Stimulated activated CD4-positive, alpha-beta T cell treated with anti-CD3 and anti-CD28 coated beads, Interleukin-4, amount 100 ng/mL, for 48 hours (primary cell): ENCODE data around the gene MCOLN2.

Experiments used
- DNase-seq, 2 donors: peaks; one replicate each; pipeline ENCODE4 v3.0.0-alpha.2; 2020; ENCODE audit warnings: low read depth in 2 of 2

MCOLN2 gene

DNA sequence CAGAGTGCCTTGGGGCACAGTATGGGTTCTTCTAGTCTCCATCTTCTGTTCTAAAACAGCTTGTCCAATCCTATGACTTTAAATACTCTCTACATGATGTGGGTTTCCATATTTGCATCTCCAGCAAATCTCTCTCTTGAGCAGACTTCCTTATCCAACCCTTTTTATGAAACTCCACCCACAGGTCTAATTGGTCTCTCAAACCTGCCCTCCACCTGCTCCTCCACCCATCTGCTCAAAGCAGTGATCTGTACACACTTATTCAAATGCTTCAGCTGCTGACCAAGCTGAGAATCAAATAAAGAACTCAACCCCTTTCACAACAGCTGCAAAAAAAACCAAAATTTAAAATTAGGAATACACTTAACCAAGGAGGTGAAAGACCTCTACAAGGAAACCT, 11.5 kb downstream of the MCOLN2 start:
- no peak for DNase-seq

DNA sequence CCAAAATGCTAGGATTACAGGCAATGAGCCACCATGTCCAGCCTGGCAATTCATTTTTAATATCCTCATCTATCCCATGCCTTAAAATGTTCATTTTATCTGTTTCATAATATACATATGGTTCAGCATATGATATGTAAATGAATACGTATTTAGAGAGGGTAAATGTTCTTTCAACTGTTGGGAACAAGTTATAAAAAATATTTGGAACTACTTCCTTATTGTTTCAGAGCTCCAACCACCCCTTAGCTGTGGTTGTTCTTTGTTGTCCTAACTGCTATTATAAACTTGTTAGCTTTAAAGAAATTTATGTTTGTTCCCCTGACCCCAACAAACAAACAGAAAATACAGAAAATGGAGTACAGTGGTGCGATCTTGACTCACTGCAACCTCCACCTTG, 14.5 kb downstream of the MCOLN2 start:
- DNase-seq, result no peak

GRCh38 chr1:84975035-84975434, 21.9 kb downstream of the MCOLN2 start:
- DNase-seq, result no peak

GRCh38 chr1:84973498-84974334, 23.2 kb downstream of the MCOLN2 start:
- no peak for DNase-seq

- DNase-seq, result no peak
These were observed 24.4 kb downstream of the MCOLN2 start for GRCh38 chr1:84972377-84972987.

GRCh38 chr1:84971957-84972356, 25.0 kb downstream of the MCOLN2 start:
- DNase-seq, result no peak

DNA sequence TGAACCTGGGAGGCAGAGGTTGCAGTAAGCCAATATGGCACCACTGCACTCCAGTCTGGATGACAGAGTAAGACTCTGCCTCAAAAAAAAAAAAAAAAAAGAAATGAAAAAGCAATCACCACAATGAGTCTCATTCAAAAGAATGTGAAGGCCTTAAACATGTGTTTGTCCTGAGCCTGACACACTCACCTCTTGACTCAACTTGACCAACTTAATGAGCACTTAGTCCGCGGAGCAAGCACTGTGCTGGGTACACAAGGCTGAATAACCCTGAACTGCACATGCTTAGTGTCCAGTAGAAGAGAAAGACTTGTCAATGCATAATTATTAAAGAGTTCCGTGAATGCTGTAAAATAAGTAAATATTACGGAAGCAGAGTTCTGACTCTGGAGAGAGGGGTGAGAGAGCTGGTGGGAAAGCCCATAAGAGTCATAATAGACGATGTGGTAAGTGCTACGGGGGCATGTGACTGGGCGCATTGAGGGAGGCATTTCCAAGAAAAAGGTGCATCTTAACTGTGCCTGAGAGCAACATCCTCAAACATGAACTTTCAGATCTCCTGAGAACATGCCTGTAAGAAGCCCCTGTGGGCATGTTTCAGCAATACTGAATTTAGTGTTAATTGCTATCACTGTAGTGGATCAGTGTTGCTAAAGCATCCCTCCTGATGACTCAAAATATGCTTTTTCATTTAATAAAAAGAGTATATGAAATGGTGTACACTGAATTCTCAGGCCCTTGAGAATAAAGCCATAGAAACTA, 27.2 kb downstream of the MCOLN2 start:
- peak in 1 of 2 donors; percentile 52 for DNase-seq

GRCh38 chr1:84968865-84969264, 28.0 kb downstream of the MCOLN2 start:
- DNase-seq, result no peak

DNA sequence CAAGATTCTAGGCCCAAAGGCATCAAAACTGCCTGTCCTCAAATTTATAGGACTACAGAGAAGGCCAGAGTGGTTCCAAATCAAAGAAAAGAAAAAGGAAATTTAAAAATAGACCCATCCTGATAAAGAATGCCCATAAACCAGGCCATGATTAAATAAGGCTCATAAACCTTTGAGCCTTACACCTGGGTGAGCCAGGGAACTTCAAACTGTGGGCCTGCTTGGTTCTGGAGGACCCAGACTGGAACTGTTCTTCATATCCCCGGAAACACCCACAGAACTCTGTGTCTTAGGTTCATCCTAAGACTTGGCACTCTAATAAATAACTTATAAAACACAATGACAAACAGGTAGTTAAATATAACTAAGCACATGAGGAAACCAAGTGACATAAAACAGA, 28.8 kb downstream of the MCOLN2 start:
- no peak for DNase-seq

- DNase-seq, result no peak
These were observed 29.2 kb downstream of the MCOLN2 start for GRCh38 chr1:84967666-84968065.

GRCh38 chr1:84963021-84963420, 33.9 kb downstream of the MCOLN2 start:
- DNase-seq, result no peak

DNA sequence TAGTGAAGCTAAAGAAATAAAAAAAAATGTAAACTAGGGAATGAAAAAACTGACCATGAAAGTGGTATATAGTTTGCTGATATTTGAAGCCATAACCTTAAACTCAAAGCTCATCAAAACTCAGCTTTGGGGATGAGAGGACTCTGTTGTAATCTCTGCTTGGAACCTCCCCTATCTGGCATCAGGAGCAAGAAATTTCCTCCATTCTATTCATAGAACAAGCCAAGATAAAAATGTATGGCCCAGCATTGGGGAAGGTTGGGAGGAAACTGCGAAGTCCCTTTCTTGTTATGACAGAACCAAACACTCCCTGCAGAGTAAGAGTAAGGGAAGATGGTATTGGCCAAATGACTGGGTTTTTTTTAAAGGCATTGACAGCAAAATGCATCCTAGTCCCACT, 35.6 kb downstream of the MCOLN2 start:
- no peak for DNase-seq

DNA sequence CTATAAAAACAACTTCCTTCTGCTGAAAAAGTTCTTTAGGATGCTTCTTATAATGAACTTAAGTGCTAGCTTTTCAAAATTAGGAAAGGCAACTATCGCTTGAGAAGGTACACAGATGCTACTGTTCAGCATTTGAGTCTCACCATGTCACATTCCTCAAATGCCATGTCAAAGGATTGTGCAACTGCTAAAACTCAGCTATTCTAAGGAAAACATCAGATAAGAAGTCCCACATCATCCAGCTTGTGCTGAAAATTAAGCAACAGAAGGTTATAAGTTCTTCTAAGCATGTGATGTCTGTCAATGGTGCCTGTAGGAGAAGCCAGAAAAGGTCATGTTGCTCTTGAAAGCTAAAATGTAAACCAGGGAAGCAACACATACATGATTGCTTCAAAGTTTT, 36.5 kb downstream of the MCOLN2 start:
- DNase-seq, result no peak

DNA sequence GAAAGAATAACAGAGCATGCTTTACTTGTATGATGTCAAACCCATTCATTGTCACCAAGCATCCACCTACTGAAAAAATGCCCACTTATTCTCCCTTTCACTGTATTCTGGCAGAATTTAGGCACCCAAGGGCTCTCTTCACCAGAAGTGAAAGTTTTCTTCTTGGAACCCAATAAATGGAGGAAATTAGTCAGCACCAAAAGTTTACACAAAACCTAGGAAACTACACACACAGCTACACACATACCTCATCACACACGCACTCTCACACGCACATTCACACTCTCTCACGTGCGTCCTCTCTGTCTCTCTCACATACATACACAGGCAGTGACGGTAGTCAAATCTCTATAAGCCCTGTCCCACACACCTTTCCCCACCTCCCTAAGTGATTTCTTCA, 37.6 kb downstream of the MCOLN2 start:
- DNase-seq, result peak in 1 of 2 donors; percentile 41

GRCh38 chr1:84957966-84958365, 38.9 kb downstream of the MCOLN2 start:
- DNase-seq, result no peak

GRCh38 chr1:84956655-84957054, 40.3 kb downstream of the MCOLN2 start:
- DNase-seq, result no peak

GRCh38 chr1:84956097-84956496, 40.8 kb downstream of the MCOLN2 start:
- no peak for DNase-seq

- DNase-seq, result no peak
These were observed 47.2 kb downstream of the MCOLN2 start for GRCh38 chr1:84949664-84950063.

GRCh38 chr1:84947536-84948410, 49.1 kb downstream of the MCOLN2 start:
- DNase-seq, result no peak

- no peak for DNase-seq
These were observed 50.3 kb downstream of the MCOLN2 start for GRCh38 chr1:84946631-84947030.

DNA sequence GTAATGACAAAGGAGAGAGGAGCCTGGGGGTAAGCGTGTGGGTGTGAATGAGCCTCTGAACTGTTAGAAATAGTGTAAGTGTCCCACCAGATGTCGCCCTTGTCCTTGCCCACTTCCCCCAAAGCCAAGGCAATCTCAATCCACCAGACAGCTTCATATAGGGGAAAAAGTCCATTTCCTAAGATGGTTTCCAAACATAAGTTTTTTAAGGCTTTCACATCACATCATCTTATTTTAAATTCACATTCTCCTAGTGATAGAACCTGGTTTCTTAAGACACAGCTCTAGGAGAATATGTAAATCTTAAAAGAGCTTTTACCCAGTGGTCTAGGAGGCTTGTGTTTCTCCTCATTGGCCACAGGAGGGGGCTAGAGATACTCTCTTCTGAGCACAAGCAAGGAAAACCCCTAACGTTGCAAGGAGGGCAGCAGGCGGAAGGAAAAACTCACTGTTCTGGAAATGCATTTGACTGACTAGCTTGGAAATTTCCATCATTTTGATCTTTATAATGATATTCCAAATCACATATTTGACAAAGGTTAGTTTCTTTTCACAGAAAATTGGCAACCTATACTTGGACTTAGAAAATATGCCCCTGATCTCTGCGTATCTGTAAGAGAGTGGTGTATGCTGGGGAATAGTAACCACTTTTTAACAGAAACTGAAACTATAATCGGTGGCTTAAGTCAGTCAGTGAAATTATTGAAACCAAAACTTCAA, 52.0 kb downstream of the MCOLN2 start:
- DNase-seq, result peak; percentile 39 to 58
